SH-SY5Y (cell line): ENCODE data around the gene GRAMD1B.

ENCODE experiments used
- GATA2 ChIP-seq: IDR thresholded peaks from 2 replicates; pipeline ENCODE4 v1.6.1; 2011; ENCODE audit warnings: mild to moderate bottlenecking, low read depth, low read length
- GATA3 ChIP-seq: IDR thresholded peaks from 2 replicates; pipeline ENCODE4 v1.6.1; 2011; ENCODE audit warnings: low read depth, mild to moderate bottlenecking, low read length, moderate library complexity

DNA sequence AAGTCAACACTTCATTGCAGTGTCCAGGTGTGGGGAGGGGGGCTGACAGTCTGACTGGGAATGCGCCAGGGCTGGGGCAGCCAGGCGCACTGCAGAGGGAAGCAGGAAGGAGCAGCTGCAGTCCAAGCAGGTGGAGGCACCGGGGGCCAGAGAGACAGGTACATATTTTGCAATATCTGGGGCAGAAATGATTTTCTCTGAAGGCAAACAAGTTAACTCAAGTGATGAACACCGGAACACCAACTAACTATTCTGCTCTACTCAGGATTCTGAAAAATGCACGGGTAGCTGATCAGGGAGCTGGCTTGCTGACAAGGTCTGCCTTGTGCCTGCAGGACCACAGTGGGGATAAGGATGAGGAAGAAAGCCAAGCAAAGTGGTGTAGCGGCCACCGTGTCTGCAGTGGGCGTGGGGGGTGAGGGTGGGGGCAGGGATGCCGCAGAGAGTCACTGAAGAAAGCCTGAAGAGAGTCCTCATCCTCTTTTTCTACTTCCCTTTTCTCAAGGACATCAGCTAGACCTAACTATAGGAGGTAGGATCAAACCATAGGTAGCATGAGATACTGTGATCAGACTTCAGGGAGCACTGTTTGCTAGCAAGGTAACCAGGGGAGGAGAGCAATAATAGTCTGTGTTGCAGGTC is 141.0 kb downstream of the GRAMD1B start:
- no peak for TF ChIP-seq GATA2
- TF ChIP-seq GATA3, result no peak
